LNCAP (cell line): Measurements from ENCODE around the gene ARV1.

Source experiments
- CTCF ChIP-seq: fragments of 450-650 bp; IDR thresholded peaks from 2 replicates; pipeline ENCODE4 v1.5.1; 2017; ENCODE audit warnings: mild to moderate bottlenecking

Gene ARV1

GRCh38 chr1:230940848-230941247 lies 38.0 kb upstream of the ARV1 start:
- no peak for TF ChIP-seq CTCF

- no peak for TF ChIP-seq CTCF
Measured at GRCh38 chr1:230943048-230943593, 35.8 kb upstream of the ARV1 start.

- no peak for TF ChIP-seq CTCF
Measured at GRCh38 chr1:230948301-230948700, 30.6 kb upstream of the ARV1 start.

GRCh38 chr1:230948903-230949302 lies 30.0 kb upstream of the ARV1 start:
- TF ChIP-seq CTCF: no peak

GRCh38 chr1:230950404-230950803 lies 28.5 kb upstream of the ARV1 start:
- TF ChIP-seq CTCF: no peak

- TF ChIP-seq CTCF: no peak
Measured at GRCh38 chr1:230957580-230957989, 21.3 kb upstream of the ARV1 start.

GRCh38 chr1:230958370-230958769 lies 20.5 kb upstream of the ARV1 start:
- no peak for TF ChIP-seq CTCF

- TF ChIP-seq CTCF: no peak
Measured at GRCh38 chr1:230964896-230965295, 14.0 kb upstream of the ARV1 start.
